PFSK-1 (cell line): ENCODE data around the gene HSDL2.

Experiments
- FOXP2 ChIP-seq: optimal IDR thresholded peaks from 2 replicates; pipeline ENCODE3; 2011; ENCODE audit warnings: borderline replicate concordance, control low read depth, inconsistent platforms; ENCODE audit not compliant: insufficient read depth; ENCODE audit errors: extremely low read length, extremely low read depth
- POLR2AphosphoS5 ChIP-seq: IDR thresholded peaks from 2 replicates; pipeline ENCODE4 v1.6.1; 2012; ENCODE audit warnings: low read depth, mild to moderate bottlenecking, control low read depth, low read length, moderate library complexity
- SIN3A ChIP-seq: IDR thresholded peaks from 2 replicates; pipeline ENCODE4 v1.6.1; 2012; ENCODE audit warnings: mild to moderate bottlenecking, low read length, moderate library complexity, borderline replicate concordance; ENCODE audit not compliant: insufficient read depth
- TAF1 ChIP-seq: IDR thresholded peaks from 2 replicates; pipeline ENCODE4 v1.6.1; 2012; ENCODE audit warnings: low read length, control low read depth, borderline replicate concordance; ENCODE audit not compliant: insufficient read depth
- TF ChIP-seq, protein P1 (sequence below), 2 experiments: IDR thresholded peaks; 2 replicates each; pipeline versions ENCODE4 v1.6.1 to v1.8.0; 2011 to 2012; ENCODE audit warnings: low read depth in 2 of 2, low read length in 2 of 2, control low read depth in 1 of 2, inconsistent platforms in 1 of 2, mild to moderate bottlenecking in 1 of 2, moderate library complexity in 1 of 2; ENCODE audit not compliant: insufficient read depth in 1 of 2

HSDL2 gene

DNA sequence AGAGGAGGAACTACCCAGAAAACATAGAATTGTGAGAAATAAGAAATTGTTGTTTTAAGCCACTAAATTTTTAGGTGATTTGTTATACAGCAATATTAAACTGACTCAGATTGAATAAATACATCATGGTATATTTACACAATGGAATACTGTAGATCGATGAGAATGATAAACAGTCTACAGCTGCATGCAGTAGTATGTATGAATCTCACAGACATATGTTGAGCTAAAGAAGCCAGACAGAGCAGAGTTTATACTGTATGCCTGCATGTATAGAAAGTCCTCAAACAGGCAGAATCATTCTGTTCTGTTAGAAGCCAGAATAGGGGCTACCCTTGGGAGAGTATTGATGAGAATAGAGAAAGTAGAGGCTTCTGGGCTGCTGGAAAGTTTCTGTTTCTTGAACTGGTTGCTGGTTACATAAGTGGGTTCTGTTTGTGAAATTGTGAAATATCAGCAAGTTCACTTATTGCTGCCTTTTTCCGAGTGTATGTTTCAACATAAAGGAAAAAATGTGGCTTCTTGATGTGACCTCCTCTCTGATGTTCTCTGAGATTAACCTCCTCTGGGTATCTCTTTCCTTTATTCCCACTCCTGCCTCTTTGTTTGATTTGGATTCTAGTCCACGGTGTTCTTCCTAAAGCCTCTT is 116.3 kb downstream of the HSDL2 start:
- no peak for TF ChIP-seq POLR2AphosphoS5
- TF ChIP-seq, protein P1, sequence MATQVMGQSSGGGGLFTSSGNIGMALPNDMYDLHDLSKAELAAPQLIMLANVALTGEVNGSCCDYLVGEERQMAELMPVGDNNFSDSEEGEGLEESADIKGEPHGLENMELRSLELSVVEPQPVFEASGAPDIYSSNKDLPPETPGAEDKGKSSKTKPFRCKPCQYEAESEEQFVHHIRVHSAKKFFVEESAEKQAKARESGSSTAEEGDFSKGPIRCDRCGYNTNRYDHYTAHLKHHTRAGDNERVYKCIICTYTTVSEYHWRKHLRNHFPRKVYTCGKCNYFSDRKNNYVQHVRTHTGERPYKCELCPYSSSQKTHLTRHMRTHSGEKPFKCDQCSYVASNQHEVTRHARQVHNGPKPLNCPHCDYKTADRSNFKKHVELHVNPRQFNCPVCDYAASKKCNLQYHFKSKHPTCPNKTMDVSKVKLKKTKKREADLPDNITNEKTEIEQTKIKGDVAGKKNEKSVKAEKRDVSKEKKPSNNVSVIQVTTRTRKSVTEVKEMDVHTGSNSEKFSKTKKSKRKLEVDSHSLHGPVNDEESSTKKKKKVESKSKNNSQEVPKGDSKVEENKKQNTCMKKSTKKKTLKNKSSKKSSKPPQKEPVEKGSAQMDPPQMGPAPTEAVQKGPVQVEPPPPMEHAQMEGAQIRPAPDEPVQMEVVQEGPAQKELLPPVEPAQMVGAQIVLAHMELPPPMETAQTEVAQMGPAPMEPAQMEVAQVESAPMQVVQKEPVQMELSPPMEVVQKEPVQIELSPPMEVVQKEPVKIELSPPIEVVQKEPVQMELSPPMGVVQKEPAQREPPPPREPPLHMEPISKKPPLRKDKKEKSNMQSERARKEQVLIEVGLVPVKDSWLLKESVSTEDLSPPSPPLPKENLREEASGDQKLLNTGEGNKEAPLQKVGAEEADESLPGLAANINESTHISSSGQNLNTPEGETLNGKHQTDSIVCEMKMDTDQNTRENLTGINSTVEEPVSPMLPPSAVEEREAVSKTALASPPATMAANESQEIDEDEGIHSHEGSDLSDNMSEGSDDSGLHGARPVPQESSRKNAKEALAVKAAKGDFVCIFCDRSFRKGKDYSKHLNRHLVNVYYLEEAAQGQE (IDR thresholded peaks at IDR 0.05; ENCODE audit: insufficient read depth in 1 of 2, low read depth in 2 of 2, low read length in 2 of 2): no peak

DNA sequence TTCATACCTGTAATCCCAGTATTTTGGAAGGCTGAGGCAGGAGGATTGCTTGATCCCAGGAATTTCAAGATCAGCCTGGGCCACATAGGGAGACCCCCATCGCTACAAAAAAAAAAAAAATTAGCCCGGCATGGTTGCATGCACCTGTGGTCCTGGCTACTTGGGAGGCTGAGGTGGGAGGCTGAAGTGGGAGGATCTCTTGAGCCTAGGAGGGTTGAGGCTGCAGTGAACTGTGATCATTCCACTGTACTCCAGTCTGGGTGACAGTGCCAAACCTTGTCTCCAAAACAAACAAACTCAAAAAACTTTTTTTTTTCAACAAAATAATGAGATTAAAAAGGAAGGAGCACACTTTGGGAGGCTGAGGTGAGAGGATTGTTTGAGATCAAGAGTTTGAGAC is 120.9 kb downstream of the HSDL2 start:
- TF ChIP-seq, protein P1 (IDR thresholded peaks at IDR 0.05; ENCODE audit: insufficient read depth in 1 of 2, low read depth in 2 of 2, low read length in 2 of 2): no peak
- TF ChIP-seq FOXP2 (no peak), POLR2AphosphoS5 (no peak), TAF1 (no peak), SIN3A (no peak)

DNA sequence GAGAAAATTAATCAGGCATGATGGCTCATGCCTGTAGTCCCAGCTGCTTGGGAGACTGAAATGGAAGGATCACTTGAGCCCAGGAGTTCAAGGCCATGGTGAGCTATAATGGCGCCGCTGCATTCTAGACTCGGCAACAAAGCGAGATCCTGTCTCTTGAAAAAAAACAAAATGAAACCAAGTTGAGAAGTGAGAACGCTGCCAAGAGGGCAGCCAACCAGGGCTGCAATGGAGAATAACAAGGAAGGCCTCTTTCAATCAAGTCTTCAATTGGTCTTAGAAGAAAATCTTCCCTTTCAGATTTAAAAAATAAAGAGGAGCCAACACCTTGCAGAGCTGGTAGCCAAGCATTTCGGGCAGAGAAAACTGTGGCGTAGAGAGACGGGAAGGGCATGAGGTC is 121.4 kb downstream of the HSDL2 start:
- no peak for TF ChIP-seq TAF1
- no peak for TF ChIP-seq FOXP2
- no peak for TF ChIP-seq POLR2AphosphoS5
- TF ChIP-seq, protein P1 (IDR thresholded peaks at IDR 0.05; ENCODE audit: insufficient read depth in 1 of 2, low read depth in 2 of 2, low read length in 2 of 2): no peak
- TF ChIP-seq SIN3A: no peak

DNA sequence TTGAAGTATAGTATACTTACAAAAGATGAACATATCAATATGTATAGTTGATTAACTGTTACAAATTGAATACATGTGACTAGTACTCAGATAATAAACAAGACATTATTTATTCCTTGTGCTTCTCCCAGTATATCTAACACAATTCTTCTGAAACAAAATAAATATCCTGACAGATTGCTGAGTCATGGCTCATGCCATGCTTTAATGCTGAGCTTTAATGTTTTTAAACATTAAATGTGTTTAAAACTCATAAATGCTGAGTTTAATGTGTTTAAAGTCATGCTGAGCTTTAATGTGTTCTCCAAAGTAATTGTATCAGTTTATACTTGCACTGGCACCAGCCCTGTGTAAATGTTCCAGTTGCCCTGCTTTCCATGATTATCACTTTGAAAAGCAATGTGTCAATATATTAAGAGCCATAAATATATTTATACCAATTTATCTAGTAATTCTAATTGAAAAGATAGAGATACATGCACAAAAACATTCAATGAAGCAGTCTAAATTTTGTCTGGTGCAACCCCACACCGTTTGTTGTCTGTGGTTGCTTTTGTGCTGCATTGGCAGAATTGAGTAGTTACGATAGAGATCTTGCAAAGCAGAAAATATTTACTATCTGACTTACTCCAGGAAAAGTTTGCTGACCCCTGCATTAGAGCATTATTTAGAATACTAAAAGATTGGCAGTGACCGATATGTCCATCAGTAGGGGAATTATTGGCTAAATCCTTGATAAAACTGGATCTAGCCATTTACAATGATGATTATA is 122.5 kb downstream of the HSDL2 start:
- no peak for TF ChIP-seq POLR2AphosphoS5

DNA sequence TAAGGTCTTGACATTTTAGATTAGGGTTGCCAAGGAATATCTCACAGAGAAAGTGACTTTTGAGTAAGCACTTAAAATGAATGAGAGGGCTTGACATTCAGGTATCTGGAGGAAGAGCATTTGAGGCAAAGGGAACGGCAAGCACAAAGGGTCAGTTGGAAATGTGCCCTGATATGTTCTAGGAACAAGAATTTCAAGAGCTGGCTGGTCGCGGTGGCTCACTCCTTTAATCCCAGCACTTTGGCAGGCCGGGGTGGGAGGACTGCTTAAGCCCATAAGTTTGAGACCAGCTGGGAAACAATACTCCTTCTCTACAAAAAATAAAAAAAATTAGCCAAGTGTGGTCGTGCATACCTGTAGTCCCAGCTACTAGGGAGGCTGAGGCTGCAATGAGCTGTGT is 123.3 kb downstream of the HSDL2 start:
- no peak for TF ChIP-seq TAF1
- TF ChIP-seq, protein P1 (IDR thresholded peaks at IDR 0.05; ENCODE audit: insufficient read depth in 1 of 2, low read depth in 2 of 2, low read length in 2 of 2): no peak
- no peak for TF ChIP-seq SIN3A
- TF ChIP-seq POLR2AphosphoS5: no peak
- no peak for TF ChIP-seq FOXP2
